ENCODE data around the gene SCEL.
"Not testable (repeated sequence)": the region's sequence is repeated elsewhere in the genome, so short reads cannot be mapped to it uniquely, and the experiment has no call there.

SCEL gene

GRCh38 chr13:77535448-77535847, at the start of gene SCEL:
Gene SCEL, plus strand, starts transcription at chr13:77535706. Its CDS starts 20,170 bp downstream, at chr13:77555876.
- DNase-seq (ENCODE audit: low spot score): no peak

- DNase-seq (ENCODE audit: low spot score): no peak
Observed at GRCh38 chr13:77489566-77490337, 45.8 kb upstream of the SCEL start.

- DNase-seq (ENCODE audit: low spot score): peak; percentile 51
Observed at GRCh38 chr13:77492982-77493381, 42.5 kb upstream of the SCEL start.

GRCh38 chr13:77494226-77494625, 41.3 kb upstream of the SCEL start:
- no peak for DNase-seq (ENCODE audit: low spot score)

GRCh38 chr13:77497350-77497749, 38.2 kb upstream of the SCEL start:
- DNase-seq (ENCODE audit: low spot score): no peak

GRCh38 chr13:77497835-77498234, 37.7 kb upstream of the SCEL start:
- DNase-seq (ENCODE audit: low spot score): no peak

GRCh38 chr13:77502104-77502720, 33.3 kb upstream of the SCEL start:
- no peak for DNase-seq (ENCODE audit: low spot score)

- no peak for DNase-seq (ENCODE audit: low spot score)
Observed at GRCh38 chr13:77503398-77503797, 32.1 kb upstream of the SCEL start.

- peak; percentile 8 for DNase-seq (ENCODE audit: low spot score)
Observed at GRCh38 chr13:77506874-77507273, 28.6 kb upstream of the SCEL start.

- no peak for DNase-seq (ENCODE audit: low spot score)
Observed at GRCh38 chr13:77507931-77508776, 27.4 kb upstream of the SCEL start.

- DNase-seq (ENCODE audit: low spot score): no peak
Observed at GRCh38 chr13:77508959-77509620, 26.4 kb upstream of the SCEL start.

GRCh38 chr13:77510156-77510555, 25.4 kb upstream of the SCEL start:
- no peak for DNase-seq (ENCODE audit: low spot score)

GRCh38 chr13:77511552-77511951, 24.0 kb upstream of the SCEL start:
- no peak for DNase-seq (ENCODE audit: low spot score)

- DNase-seq (ENCODE audit: low spot score): no peak
Observed at GRCh38 chr13:77513719-77514335, 21.7 kb upstream of the SCEL start.

GRCh38 chr13:77514336-77514726, 21.2 kb upstream of the SCEL start:
- DNase-seq (ENCODE audit: low spot score): no peak

GRCh38 chr13:77515785-77516184, 19.7 kb upstream of the SCEL start:
- DNase-seq (ENCODE audit: low spot score): no peak

- DNase-seq (ENCODE audit: low spot score): no peak
Observed at GRCh38 chr13:77516342-77516789, 19.1 kb upstream of the SCEL start.

- DNase-seq (ENCODE audit: low spot score): no peak
Observed at GRCh38 chr13:77518266-77518665, 17.2 kb upstream of the SCEL start.

GRCh38 chr13:77519396-77519795, 16.1 kb upstream of the SCEL start:
- DNase-seq (ENCODE audit: low spot score): not testable (repeated sequence)

- no peak for DNase-seq (ENCODE audit: low spot score)
Observed at GRCh38 chr13:77519808-77520207, 15.7 kb upstream of the SCEL start.

- DNase-seq (ENCODE audit: low spot score): no peak
Observed at GRCh38 chr13:77521194-77521593, 14.3 kb upstream of the SCEL start.
